HEK293T (cell line): ENCODE measurements around the gene EFR3B.
A peak's percentile ranks its signal among the peaks of the same experiment; 100 is the strongest.
"Not testable (repeated sequence)": the region's sequence is repeated elsewhere in the genome, so short reads cannot be mapped to it uniquely, and the experiment has no call there.

ENCODE experiments used
- CTCF ChIA-PET: fragments of 350-600 bp; formaldehyde crosslinking; extraction: SDS; loops from one replicate; lab custom pipeline; 2021; ENCODE audit warnings: antibody characterized with exemption, inconsistent platforms; lab: Yijun Ruan, JAX
- POLR2A ChIA-PET: fragments of 350-600 bp; formaldehyde crosslinking; extraction: SDS; loops from one replicate; lab custom pipeline; 2020; ENCODE audit warnings: antibody characterized with exemption, inconsistent platforms; lab: Yijun Ruan, JAX
- DNase-seq: peaks from one replicate; pipeline ENCODE4 v3.0.0; 2012; ENCODE audit warnings: mixed read lengths; ENCODE audit errors: extremely low spot score
- ARNT ChIP-seq: fragments of 450-650 bp; IDR thresholded peaks from 2 replicates; pipeline ENCODE4 v1.6.1; 2017; ENCODE audit warnings: mild to moderate bottlenecking
- BHLHE40 ChIP-seq: fragments of 450-650 bp; IDR thresholded peaks from 2 replicates; pipeline ENCODE4 v1.6.1; 2016; ENCODE audit warnings: mild to moderate bottlenecking, moderate library complexity, borderline replicate concordance
- CTBP1 ChIP-seq: fragments of 450-650 bp; IDR thresholded peaks from 2 replicates; pipeline ENCODE4 v1.6.1; 2016; ENCODE audit warnings: borderline replicate concordance
- ELF4 ChIP-seq: fragments of 450-650 bp; IDR thresholded peaks from 2 replicates; pipeline ENCODE4 v1.6.1; 2017; ENCODE audit warnings: antibody characterized with exemption
- FOXA1 ChIP-seq: fragments of 450-650 bp; IDR thresholded peaks from 2 replicates; pipeline ENCODE4 v1.6.1; 2016; ENCODE audit warnings: mild to moderate bottlenecking
- FOXK2 ChIP-seq: fragments of 450-650 bp; IDR thresholded peaks from 2 replicates; pipeline ENCODE4 v1.6.1; 2016; ENCODE audit warnings: mild to moderate bottlenecking
- FOXM1 ChIP-seq: fragments of 450-650 bp; IDR thresholded peaks from 2 replicates; pipeline ENCODE4 v1.6.1; 2017; ENCODE audit warnings: mild to moderate bottlenecking, borderline replicate concordance
- L3MBTL2 ChIP-seq: fragments of 450-650 bp; conservative IDR thresholded peaks from 2 replicates; pipeline ENCODE4 v1.6.1; 2016; ENCODE audit warnings: mild to moderate bottlenecking
- LEF1 ChIP-seq: fragments of 450-650 bp; IDR thresholded peaks from 2 replicates; pipeline ENCODE4 v1.6.1; 2017; ENCODE audit warnings: mild to moderate bottlenecking, borderline replicate concordance
- NFRKB ChIP-seq: fragments of 450-650 bp; IDR thresholded peaks from 2 replicates; pipeline ENCODE4 v1.6.1; 2016; ENCODE audit warnings: mild to moderate bottlenecking, moderate library complexity
- SP1 ChIP-seq: fragments of 450-650 bp; IDR thresholded peaks from 2 replicates; pipeline ENCODE4 v1.6.1; 2017
- SUZ12 ChIP-seq: fragments of 450-650 bp; IDR thresholded peaks from 2 replicates; pipeline ENCODE4 v1.6.1; 2016; ENCODE audit warnings: mild to moderate bottlenecking
- TARDBP ChIP-seq: fragments of 450-650 bp; IDR thresholded peaks from 2 replicates; pipeline ENCODE4 v1.6.1; 2016
- TF ChIP-seq, protein P1 (sequence below): fragments of 450-650 bp; IDR thresholded peaks from 2 replicates; pipeline ENCODE4 v1.6.1; 2016

EFR3B gene

DNA sequence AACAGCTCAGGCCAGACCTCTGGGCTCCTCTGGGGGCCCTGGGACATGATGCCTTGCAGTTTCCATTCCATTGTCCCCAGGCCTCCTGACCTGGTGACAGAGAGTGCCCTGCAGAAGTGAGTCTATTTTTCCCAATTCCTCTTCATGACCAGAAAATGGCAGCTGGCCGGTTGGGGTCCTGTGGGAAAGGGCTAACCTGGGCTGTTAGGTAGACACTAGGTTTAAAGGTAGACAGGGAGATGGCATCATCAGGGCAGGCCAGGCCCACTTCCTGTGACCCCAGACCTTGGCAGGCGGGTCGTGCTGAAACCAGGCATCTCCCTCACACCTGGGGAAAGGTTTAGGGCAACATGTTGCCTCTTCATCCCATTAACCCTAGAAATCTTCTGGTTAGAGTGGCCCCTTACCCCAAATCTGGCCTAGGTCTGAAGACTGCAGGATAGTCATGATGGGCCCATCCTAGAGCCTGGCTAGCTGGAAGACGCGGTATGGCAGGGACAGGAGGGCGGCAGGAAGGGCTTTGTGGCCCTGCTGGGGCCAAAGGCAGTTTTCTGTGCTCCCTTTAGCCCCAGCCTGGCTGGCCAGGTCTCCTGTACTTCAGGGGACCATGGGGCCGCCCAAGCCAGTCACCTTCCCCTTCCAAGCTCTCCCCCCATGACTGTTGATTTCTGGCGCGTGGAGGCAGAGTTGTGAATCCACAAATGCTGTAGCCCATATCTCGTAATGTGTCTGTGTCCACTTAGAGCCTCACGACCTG lies 116.4 kb downstream of the EFR3B start:
- ChIA-PET CTCF (no interaction called here), POLR2A (interaction anchor here (0.6 kb wide), 1 partner anchor 799 kb away, joined by 3 read pairs; no protein-coding TSS in a partner anchor)
- DNase-seq, result no peak
- TF ChIP-seq FOXA1 (no peak), NFRKB (no peak), ARNT (no peak), FOXK2 (no peak), CTBP1 (no peak), ELF4 (no peak)

DNA sequence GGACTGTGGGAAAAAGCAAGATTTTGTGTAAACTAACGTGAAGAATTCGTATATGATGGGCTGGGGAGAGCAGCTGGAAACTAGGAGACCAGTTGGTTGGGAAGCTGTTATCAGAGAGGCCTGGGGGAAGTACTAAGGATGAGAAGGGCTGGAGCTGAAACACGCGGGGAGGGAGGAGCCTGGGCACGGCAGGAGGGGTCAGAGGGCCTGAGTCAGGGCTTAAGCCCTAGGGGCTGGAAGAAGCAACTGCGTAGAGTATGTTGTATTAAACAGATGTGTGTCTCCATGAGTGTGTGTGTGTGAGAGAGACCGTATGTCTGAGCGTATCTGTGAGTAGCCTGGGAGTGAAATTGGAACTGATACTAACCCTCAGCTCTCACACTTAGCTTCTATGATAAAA lies 118.1 kb downstream of the EFR3B start:
- ChIA-PET CTCF (interaction anchor here (1.4 kb wide), 1 partner anchor 185 kb away, joined by 3 read pairs; no protein-coding TSS in a partner anchor), POLR2A (no interaction called here)
- DNase-seq, result peak; percentile 50
- TF ChIP-seq L3MBTL2, result no peak
- no peak for TF ChIP-seq FOXM1
- TF ChIP-seq ARNT, result no peak
- no peak for TF ChIP-seq LEF1
- no peak for TF ChIP-seq FOXA1
- TF ChIP-seq FOXK2, result no peak
- no peak for TF ChIP-seq ELF4
- TF ChIP-seq BHLHE40, result no peak
- no peak for TF ChIP-seq TARDBP
- no peak for TF ChIP-seq NFRKB
- no peak for TF ChIP-seq SP1

DNA sequence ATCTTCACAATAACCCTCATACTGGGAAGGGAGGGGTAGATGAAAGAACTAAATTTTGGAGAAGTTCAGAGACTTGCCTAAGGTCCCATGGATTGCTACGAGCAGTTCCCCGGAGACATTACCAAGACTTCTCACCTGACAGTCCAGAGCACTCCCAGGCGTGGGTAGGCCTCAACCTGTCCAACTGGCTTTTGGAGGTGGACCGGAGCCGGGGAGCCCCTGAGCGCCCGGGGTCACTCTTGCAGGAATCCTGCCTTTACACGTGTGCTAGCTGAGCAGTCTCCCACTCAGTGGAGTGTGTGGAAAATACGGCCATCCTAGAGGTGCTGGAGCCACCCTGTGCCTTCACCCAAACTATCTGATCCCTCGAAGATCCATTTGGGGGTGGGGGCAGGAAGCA lies 118.5 kb downstream of the EFR3B start:
- CTCF ChIA-PET, result interaction anchor here (1.4 kb wide), 1 partner anchor 186 kb away, joined by 3 read pairs; no protein-coding TSS in a partner anchor
- POLR2A ChIA-PET, result no interaction called here
- no peak for DNase-seq
- TF ChIP-seq ARNT, result no peak

DNA sequence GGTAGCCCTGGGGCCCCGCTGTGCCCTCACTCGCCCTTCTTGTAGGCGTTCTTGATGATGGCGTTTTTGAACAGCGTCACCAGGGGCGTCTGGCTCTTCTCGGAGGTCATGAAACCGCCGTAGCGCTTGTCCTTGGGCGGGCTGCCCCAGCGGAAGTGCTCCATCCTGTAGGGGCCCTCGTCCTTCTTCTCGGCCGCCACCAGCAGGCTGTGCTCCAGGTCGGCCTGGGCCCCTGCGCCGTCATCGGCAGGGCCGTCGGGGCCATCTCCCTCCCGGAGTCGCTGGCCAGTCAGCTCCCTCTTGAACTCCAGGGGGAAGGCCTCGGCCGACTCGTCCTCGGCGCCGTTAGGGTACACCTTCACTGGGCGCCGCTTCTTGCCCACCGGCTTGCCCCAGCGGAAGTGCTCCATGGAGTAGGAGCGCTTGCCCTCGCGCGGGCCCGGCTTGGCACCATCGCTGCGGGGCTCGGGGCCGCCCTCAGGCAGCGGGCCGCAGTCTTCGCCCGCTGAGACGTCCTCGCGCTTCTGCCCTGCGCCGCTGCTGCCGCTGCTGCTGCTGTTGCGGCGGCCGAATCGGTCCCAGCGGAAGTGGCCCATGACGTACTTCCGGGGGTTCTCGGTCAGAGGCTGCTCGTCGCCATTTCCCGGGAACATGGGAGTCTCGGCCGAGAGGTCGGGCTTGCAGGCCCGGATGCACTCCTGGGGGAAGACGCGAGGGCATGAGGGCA lies 119.3 kb downstream of the EFR3B start:
- ChIA-PET CTCF (interaction anchor here (0.6 kb wide), 1 partner anchor 191 kb away, joined by 3 read pairs; no protein-coding TSS in a partner anchor), POLR2A (no interaction called here)
- no peak for DNase-seq
- TF ChIP-seq FOXK2 (no peak), CTBP1 (no peak), FOXA1 (no peak), TARDBP (no peak), FOXM1 (no peak), BHLHE40 (no peak), NFRKB (no peak)

DNA sequence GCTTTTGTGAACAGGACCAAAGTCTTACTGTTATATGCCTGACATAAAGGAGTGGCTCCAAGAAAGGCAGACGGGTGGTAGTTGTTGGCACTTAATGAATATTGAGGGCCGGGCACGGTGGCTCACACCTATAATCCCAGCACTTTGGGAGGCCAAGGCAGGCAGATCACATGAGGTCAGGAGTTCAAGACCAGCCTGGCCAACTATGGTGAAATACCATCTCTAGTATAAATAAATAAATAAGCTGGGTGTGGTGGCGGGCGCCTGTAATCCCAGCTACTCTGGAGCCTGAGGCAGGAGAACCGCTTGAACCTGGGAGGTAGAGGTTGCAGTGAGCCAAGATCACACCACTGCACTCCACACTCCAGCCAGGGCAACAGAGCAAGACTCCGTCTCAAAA lies 120.2 kb downstream of the EFR3B start:
- DNase-seq, POLR2A ChIA-PET: not testable (repeated sequence)
- CTCF ChIA-PET, result interaction anchor here (0.5 to 0.6 kb wide), 4 partner anchors 18 to 751 kb away, joined by 3 to 4 read pairs (median 3); no protein-coding TSS in a partner anchor

DNA sequence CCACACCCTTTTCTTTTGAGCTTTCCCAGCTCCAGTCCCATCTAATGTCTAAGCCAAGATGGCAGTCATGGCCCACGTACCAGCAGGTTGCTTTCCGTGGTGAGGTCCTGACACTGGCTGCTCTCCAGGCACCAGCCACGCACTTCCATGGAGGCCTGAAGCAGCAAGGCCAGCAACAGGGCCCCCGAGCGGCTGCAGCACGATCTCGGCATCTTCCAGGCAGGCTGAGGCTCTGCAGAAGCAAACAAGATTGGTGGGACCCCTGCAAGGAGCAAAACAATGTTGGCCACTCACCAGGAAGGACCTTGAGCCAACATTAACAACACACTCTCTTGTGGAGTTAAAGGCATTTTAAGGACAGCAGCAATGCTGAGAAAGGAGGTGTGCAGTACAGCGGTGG lies 122.7 kb downstream of the EFR3B start:
- DNase-seq, result no peak
- POLR2A ChIA-PET, result no interaction called here
- TF ChIP-seq LEF1 (no peak), FOXK2 (no peak), ELF4 (no peak), L3MBTL2 (no peak)
- CTCF ChIA-PET, result interaction anchor here (0.6 to 0.8 kb wide), 5 partner anchors 18 to 1152 kb away, joined by 3 to 5 read pairs (median 3); no protein-coding TSS in a partner anchor

DNA sequence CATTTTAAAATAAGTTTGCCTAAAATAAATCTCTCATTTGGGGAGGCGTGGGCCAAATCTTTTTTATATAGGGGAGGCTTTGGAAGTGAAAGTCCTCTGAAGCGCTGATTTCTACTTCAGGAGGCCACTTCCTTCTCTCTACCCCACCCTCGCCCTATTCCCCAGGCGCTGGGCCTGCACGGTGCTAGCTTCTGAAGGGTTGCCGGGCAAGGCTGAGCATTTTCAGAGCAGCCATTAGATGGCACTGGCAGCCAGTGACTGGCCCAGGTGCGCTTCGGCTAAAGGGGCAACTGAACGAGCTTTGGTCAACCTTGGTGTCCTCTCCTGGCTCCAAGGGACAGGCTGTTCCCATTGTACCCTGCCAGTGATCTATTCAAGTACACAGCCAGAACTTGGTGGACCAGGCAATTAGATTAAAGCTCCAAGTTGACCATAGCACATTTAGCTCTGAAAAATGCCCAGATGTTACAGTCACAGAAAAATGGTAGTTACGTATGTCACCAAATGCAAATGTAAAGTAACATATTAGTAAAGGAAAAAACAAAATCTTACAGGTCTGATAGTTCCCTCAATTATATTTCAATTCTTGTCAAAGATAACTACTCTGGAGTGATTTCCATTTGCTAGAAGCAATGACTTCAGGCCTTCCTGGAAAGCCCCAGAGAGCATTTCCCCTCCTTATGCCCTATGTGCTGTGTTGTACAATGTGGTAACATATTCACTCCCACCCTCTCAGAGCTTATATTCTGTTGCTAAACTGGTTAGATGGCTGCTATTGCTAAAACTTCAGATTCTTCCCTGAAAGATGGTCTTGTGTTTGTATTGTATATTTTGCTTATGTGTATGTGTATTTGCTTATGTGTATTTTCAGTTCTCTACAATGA lies 124.4 kb downstream of the EFR3B start:
- TF ChIP-seq LEF1 (no peak), ARNT (no peak), SP1 (no peak), FOXK2 (no peak), BHLHE40 (no peak), FOXA1 (no peak), SUZ12 (no peak), ELF4 (no peak), TARDBP (no peak), CTBP1 (no peak), L3MBTL2 (no peak), FOXM1 (no peak)
- TF ChIP-seq, protein P1, sequence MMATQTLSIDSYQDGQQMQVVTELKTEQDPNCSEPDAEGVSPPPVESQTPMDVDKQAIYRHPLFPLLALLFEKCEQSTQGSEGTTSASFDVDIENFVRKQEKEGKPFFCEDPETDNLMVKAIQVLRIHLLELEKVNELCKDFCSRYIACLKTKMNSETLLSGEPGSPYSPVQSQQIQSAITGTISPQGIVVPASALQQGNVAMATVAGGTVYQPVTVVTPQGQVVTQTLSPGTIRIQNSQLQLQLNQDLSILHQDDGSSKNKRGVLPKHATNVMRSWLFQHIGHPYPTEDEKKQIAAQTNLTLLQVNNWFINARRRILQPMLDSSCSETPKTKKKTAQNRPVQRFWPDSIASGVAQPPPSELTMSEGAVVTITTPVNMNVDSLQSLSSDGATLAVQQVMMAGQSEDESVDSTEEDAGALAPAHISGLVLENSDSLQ, result no peak
- ChIA-PET CTCF (interaction anchor here (0.6 to 2.2 kb wide), 7 partner anchors 23 to 625 kb away, joined by 3 to 15 read pairs (median 3); no protein-coding TSS in a partner anchor), POLR2A (no interaction called here)
- DNase-seq, result peak; percentile 30
